Body of pancreas (tissue), 4 donors: ENCODE data around the gene SPOP. TPM values are rescaled to one million over a fixed set of nuclear protein-coding genes. Genes with fewer than 3 reads are reported as not detected.

Experiments used
- ATAC-seq: fragments of 150-250 bp; one replicate; pipeline ENCODE4 v1.9.1; 2016
- DNase-seq, 4 donors: peaks; one replicate each; pipeline ENCODE4 v3.0.0-alpha.2; 2019
- H3K27ac ChIP-seq, 4 donors: fragments of 200-600 bp; sonication (generic); 1 replicate in 3 of 4; 2 replicates in 1 of 4; pipeline versions ENCODE4 v1.5.1 to v1.6.1; 2016 to 2019; ENCODE audit warnings: mild to moderate bottlenecking in 1 of 4, mixed read lengths in 1 of 4, moderate library complexity in 1 of 4
- H3K27me3 ChIP-seq, 2 donors: fragments of 200-600 bp; sonication (generic); one replicate each; pipeline ENCODE4 v1.6.0; 2016; ENCODE audit warnings: mild to moderate bottlenecking in 1 of 2
- H3K36me3 ChIP-seq, 2 donors: fragments of 200-600 bp; sonication (generic); replicated peaks in 1 of 2; 2 replicates each; pipeline ENCODE4 v1.5.1; 2016; ENCODE audit warnings: low read depth in 2 of 2; ENCODE audit not compliant: insufficient read depth in 1 of 2
- H3K4me1 ChIP-seq: fragments of 200-600 bp; sonication (generic); one replicate; pipeline ENCODE4 v1.6.0; 2016
- H3K4me3 ChIP-seq, 2 donors: fragments of 200-600 bp; sonication (generic); 1 replicate in 1 of 2; 2 replicates in 1 of 2; pipeline ENCODE4 v1.5.1; 2016 to 2019
- H3K9me3 ChIP-seq, 3 donors: fragments of 200-600 bp; sonication (generic); 1 replicate in 2 of 3; 2 replicates in 1 of 3; pipeline ENCODE4 v1.5.1; 2016
- POLR2A ChIP-seq, 3 donors: fragments of 450-650 bp; IDR thresholded peaks; one replicate each; pipeline ENCODE4 v1.6.1; 2016; ENCODE audit warnings: antibody characterized with exemption in 3 of 3, mild to moderate bottlenecking in 2 of 3
- WGBS, 2 donors: methylation state at CpG; one replicate each; pipeline ENCODE4 v1.1.5; 2017; 5-methylcytosine and 5-hydroxymethylcytosine counted together
- intact Hi-C: fragments of 100-400 bp; cut with DNase I; formaldehyde crosslinking; loops from one replicate; pipeline ENCODE4 v1.15.1; 2023
- total RNA-seq, 2 donors: library from RNA; depleted of rRNA; stranded (reverse); fragments of >200 nt; gene quantifications; one replicate each; pipeline ENCODE4 v1.1.0, GENCODE V29; 2016
- TF ChIP-seq, protein P1 (sequence below), 7 experiments: fragments of 450-650 bp in 4 of 7; fragments of 200-600 bp in 3 of 7; sonication (generic) in 3 of 7; IDR thresholded peaks; one replicate each; pipeline ENCODE4 v1.5.1; 2016 to 2019; ENCODE audit warnings: antibody characterized with exemption in 7 of 7

Gene SPOP
- total RNA-seq, 2 donors from 2014 or later: 42.3 to 57.4 TPM

DNA sequence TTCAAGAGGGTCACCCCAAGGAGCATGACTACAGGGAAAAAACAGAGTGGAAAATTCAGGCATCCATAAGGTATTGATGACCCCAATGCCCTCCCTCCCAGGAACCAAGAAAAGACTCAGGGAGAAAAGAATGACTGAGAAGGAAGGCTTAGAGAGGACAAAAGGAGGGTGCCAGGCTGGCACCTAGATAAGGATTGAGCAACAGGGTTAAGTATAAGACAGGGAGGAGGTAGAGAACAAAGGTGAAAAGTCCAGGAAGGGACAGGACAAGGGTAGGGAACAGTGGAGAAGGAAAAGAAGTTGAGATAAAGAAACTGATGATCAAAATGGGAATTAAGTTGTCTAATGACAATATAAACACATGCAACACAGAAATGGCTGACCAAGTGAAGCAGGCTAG is 27.4 kb upstream of the SPOP start:
- Histone ChIP-seq H3K27ac (no peak overlapping the region), H3K4me1 (peaks cover 26% of the 10 kb centered on the region), H3K27me3 (no peaks in the 10 kb centered on the region), H3K9me3 (no peaks in the 10 kb centered on the region), H3K36me3 (peaks cover 8 to 39% of the 10 kb centered on the region in 2 donors), H3K4me3 (no peak overlapping the region)
- DNase-seq (no peak), ATAC-seq (no peak)
- intact Hi-C loops: no loop called here
- TF ChIP-seq POLR2A (IDR thresholded peaks at IDR 0.05): no peak

DNA sequence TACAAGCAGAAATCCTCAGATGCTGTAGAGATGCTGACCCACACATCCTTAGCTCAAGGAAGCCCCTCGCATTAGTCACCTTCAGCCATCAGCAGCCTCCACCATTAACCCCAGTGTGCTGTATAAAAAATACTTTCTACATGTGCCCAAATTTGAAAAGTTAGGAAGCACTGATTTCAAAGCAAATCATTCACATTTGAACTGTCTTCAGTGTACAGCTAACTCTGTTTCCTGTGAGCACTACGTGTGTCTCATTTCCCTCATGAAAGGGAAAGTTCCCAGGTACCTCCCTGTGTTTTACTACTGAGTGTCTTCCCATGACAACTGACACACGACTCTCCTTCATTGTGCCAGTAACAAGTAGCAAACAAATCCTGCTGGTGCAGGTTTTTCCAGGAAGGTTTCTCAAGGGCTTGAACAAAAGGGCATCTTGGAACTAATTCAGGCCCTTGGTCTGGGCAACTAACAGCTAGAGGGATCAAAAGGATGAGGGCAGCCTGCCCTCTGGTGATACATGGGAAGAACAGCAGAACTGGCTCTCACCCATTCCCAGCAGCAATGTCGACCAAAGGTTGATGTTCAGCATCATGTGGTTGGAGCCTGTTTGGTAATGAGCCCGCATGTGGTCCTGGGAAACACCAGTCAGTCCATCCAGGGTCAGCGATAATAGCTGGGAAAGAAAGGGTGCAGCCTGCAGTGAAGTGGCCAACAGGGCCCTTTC is 25.8 kb upstream of the SPOP start:
- DNase-seq: peak in 2 of 4 donors; percentile 31 to 32
- no peak for ATAC-seq
- intact Hi-C loops: loop anchor here (5.0 kb wide), 1 partner anchor 131 kb away; no protein-coding TSS in a partner anchor
- WGBS, 2 donors: 46 to 60% methylated on average over 5 to 6 of the region's 6 CpGs
- H3K27ac ChIP-seq: no peak overlapping the region
- no peaks in the 10 kb centered on the region for H3K9me3 ChIP-seq
- TF ChIP-seq, protein P1, sequence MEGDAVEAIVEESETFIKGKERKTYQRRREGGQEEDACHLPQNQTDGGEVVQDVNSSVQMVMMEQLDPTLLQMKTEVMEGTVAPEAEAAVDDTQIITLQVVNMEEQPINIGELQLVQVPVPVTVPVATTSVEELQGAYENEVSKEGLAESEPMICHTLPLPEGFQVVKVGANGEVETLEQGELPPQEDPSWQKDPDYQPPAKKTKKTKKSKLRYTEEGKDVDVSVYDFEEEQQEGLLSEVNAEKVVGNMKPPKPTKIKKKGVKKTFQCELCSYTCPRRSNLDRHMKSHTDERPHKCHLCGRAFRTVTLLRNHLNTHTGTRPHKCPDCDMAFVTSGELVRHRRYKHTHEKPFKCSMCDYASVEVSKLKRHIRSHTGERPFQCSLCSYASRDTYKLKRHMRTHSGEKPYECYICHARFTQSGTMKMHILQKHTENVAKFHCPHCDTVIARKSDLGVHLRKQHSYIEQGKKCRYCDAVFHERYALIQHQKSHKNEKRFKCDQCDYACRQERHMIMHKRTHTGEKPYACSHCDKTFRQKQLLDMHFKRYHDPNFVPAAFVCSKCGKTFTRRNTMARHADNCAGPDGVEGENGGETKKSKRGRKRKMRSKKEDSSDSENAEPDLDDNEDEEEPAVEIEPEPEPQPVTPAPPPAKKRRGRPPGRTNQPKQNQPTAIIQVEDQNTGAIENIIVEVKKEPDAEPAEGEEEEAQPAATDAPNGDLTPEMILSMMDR (IDR thresholded peaks at IDR 0.05): peak in 3 of 7 experiments; percentile 21 to 33 (median 33)
- TF ChIP-seq POLR2A (IDR thresholded peaks at IDR 0.05): no peak
- no peaks in the 10 kb centered on the region for H3K27me3 ChIP-seq
- no peak overlapping the region for H3K4me3 ChIP-seq
- H3K36me3 ChIP-seq: peaks cover 8 to 43% of the 10 kb centered on the region in 2 donors
- peaks cover 25% of the 10 kb centered on the region for H3K4me1 ChIP-seq

DNA sequence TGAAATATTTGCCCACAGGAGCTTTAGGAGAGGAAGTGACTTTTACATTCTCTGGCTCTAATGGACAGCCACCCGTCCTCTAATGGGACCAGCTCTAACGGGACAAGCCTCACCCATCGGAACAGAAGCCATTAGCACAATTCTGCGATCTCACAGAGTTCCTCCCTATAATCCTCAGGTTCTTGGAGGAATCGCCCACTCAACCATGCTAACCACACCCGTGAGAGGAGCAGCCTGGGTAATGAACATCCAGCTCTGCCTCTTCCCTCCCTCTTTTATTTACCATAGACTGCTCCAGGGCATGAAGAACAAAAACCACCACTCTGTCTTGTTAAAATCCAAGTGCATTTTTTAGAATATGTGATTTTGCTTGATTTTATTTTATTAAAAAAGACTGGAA is 23.1 kb upstream of the SPOP start:
- intact Hi-C loops: loop anchor here (5.0 kb wide), 1 partner anchor 129 kb away; no protein-coding TSS in a partner anchor

DNA sequence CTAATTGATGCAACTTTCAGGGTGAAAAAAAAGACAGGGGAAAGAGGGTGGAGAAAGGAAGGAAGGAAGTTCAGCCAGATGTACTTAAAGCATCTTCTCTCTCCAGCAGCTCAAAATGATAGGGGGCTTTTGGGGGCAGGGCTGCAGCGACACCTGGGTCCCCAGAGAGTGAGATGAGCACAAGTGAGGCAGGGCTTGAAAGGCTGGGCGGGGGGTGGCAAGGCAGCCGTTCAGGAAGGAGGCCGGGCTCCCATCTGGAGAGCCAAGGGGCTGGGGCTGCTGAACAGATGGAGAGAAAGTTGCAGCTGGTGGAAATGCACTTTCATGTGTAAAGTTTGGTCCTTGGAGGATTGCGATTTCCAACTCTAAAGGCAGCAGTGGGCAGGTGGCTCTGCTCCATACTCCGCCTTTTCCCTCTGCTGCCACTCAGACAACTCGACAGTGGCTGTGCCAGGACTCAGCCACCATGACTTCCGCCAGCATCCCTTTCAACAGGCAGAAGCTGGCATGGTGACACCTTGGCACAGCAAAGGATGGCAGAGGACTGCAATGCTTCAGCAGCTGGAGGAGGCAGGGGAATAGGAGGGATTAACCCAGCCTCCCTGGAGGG is 22.2 kb upstream of the SPOP start:
- intact Hi-C loops: loop anchor here (5.0 kb wide), 1 partner anchor 128 kb away; no protein-coding TSS in a partner anchor
- Histone ChIP-seq H3K4me1 (peaks cover 4% of the 10 kb centered on the region), H3K9me3 (no peaks in the 10 kb centered on the region), H3K4me3 (no peak overlapping the region), H3K27ac (no peak overlapping the region), H3K27me3 (no peaks in the 10 kb centered on the region), H3K36me3 (peaks cover 8 to 41% of the 10 kb centered on the region in 2 donors)
- ATAC-seq (no peak), DNase-seq (no peak)
- TF ChIP-seq POLR2A (IDR thresholded peaks at IDR 0.05): no peak
- TF ChIP-seq, protein P1 (IDR thresholded peaks at IDR 0.05): no peak
- WGBS, 2 donors: 65 to 70% methylated on average over 8 of the region's 8 CpGs

More for the DNA sequence above, 23.1 kb upstream of the SPOP start:
- WGBS, 2 donors: 82 to 86% methylated on average over 6 of the region's 6 CpGs
- ATAC-seq: no peak
- Histone ChIP-seq H3K9me3 (no peaks in the 10 kb centered on the region), H3K4me1 (peaks cover 6% of the 10 kb centered on the region), H3K4me3 (no peak overlapping the region), H3K27ac (no peak overlapping the region), H3K27me3 (no peaks in the 10 kb centered on the region), H3K36me3 (peaks cover 8 to 43% of the 10 kb centered on the region in 2 donors)
- TF ChIP-seq, protein P1 (IDR thresholded peaks at IDR 0.05): no peak
- no peak for TF ChIP-seq POLR2A (IDR thresholded peaks at IDR 0.05)
- no peak for DNase-seq

DNA sequence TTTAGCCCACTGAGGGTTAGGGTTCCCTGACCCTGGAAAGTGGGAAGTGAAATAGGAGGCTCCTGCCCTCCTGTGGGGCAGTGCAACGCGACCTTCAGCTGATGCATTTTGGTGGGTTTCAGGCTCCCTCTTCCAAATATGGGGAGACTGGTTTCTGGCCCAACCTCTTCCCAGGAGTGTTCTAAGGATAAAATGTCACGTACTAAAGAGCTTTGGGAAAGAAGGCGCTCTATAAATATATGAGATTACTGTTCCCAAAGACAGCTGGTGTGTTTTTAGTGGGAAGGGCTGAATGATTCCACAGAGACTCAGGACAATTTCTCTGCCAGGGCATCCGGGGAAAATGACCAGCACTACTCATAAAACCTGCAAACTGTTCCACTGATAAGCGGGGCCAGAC is 20.1 kb upstream of the SPOP start:
- intact Hi-C loops: no loop called here
- Histone ChIP-seq H3K4me3 (no peak overlapping the region), H3K9me3 (no peaks in the 10 kb centered on the region), H3K4me1 (peaks cover 5% of the 10 kb centered on the region), H3K36me3 (peaks cover 0 to 27% of the 10 kb centered on the region in 2 donors), H3K27me3 (no peaks in the 10 kb centered on the region), H3K27ac (no peak overlapping the region)
- ATAC-seq: no peak
- 40 to 51% methylated on average over 6 of the region's 6 CpGs for WGBS, 2 donors
- TF ChIP-seq POLR2A (IDR thresholded peaks at IDR 0.05): no peak
- TF ChIP-seq, protein P1 (IDR thresholded peaks at IDR 0.05): no peak
- no peak for DNase-seq
